ENCODE measurements around the gene C20orf204. TPM values are rescaled to one million over a fixed set of nuclear protein-coding genes. Genes with fewer than 3 reads are reported as not detected.

The C20orf204 gene
- total and polyA plus RNA-seq, 12 donors = 0.05 to 4.8 (median 0.46) TPM

DNA sequence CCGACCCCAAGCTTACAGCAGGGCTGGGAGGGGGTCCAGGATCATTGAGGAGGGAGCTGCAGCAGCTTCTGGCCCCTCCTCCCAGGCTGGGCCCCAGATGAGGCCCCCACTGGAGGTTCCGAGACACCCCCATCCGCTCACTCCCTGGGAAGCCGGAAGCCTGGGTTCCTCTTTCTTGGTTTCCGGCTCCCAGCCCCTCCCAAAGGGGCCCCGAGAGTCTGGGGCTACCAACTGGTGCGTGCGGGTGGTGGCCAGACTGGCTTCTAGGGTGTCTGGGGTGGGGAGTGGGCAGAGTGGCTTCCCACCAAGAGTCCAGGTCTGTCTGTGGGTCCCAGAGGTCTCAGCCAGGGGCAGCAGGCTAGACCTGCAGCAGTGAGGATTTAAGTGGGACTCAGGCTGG is 41.1 kb downstream of the C20orf204 start:
- intact Hi-C loops (cut with DNase I) = no loop called here
- 69 to 80% (median 77%) methylated on average over 8 of the region's 8 CpGs; no CpG with 5 or more reads in 1 of the 4 donors for WGBS, 4 donors
- H3K36me3 ChIP-seq (replicated peaks in 1 of 2) = peaks cover 0 to 16% of the 10 kb centered on the region in 2 donors
- H3K4me3 ChIP-seq = peak overlapping the region in 1 of 4 donors; percentile 94
- no peak for DNase-seq
- TF ChIP-seq POLR2A (IDR thresholded peaks at IDR 0.05) = no peak
- no peak for TF ChIP-seq CTCF (IDR thresholded peaks at IDR 0.05)
- no peaks in the 10 kb centered on the region for H3K9me3 ChIP-seq (replicated peaks in 1 of 3)
- H3K27ac ChIP-seq = peak overlapping the region in 1 of 5 donors; percentile 29
- peaks cover 6 to 12% of the 10 kb centered on the region in 2 donors for H3K4me1 ChIP-seq (replicated peaks in 1 of 2)
- H3K27me3 ChIP-seq = no peaks in the 10 kb centered on the region

DNA sequence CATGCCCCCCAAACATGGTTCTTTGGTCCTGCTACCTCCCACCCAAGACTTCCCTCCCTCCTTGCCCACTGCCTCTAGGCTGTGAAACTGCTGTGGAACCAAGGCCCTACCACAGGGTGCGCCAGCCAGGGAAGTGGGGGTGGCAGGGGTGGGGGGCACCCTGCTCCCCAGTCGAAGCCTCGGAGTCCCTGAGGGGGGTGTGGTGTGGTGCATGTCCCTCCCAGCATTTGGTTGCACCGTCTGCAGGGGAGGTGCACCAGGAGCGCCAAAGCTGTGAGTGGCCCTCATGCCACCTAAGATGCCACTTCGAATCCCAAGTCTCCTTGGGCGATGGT is 41.5 kb downstream of the C20orf204 start:
- Histone ChIP-seq H3K4me3 (peak overlapping the region in 1 of 4 donors; percentile 94), H3K4me1 (replicated peaks in 1 of 2) (peaks cover 6 to 12% of the 10 kb centered on the region in 2 donors), H3K9me3 (replicated peaks in 1 of 3) (no peaks in the 10 kb centered on the region), H3K27ac (peak overlapping the region in 1 of 5 donors; percentile 29), H3K27me3 (no peaks in the 10 kb centered on the region), H3K36me3 (replicated peaks in 1 of 2) (peaks cover 0 to 16% of the 10 kb centered on the region in 2 donors)
- TF ChIP-seq CTCF (IDR thresholded peaks at IDR 0.05) (no peak), POLR2A (IDR thresholded peaks at IDR 0.05) (no peak)
- no peak for DNase-seq
- WGBS, 4 donors = 55 to 72% (median 69%) methylated on average over 5 to 7 of the region's 7 CpGs; no CpG with 5 or more reads in 1 of the 4 donors
- intact Hi-C loops (cut with DNase I) = no loop called here

GRCh38 chr20:64077876-64078551 is 42.0 kb downstream of the C20orf204 start:
- H3K4me1 ChIP-seq (replicated peaks in 1 of 2) = peaks cover 6 to 14% of the 10 kb centered on the region in 2 donors
- 65 to 83% (median 69%) methylated on average over 10 to 15 of the region's 15 CpGs for WGBS, 4 donors
- peaks cover 0 to 16% of the 10 kb centered on the region in 2 donors for H3K36me3 ChIP-seq (replicated peaks in 1 of 2)
- TF ChIP-seq CTCF (IDR thresholded peaks at IDR 0.05) = no peak
- no peak for TF ChIP-seq POLR2A (IDR thresholded peaks at IDR 0.05)
- H3K4me3 ChIP-seq = peak overlapping the region in 1 of 4 donors; percentile 94
- H3K27ac ChIP-seq = no peak overlapping the region
- H3K27me3 ChIP-seq = no peaks in the 10 kb centered on the region
- intact Hi-C loops (cut with DNase I) = no loop called here
- no peaks in the 10 kb centered on the region for H3K9me3 ChIP-seq (replicated peaks in 1 of 3)
- DNase-seq = no peak

DNA sequence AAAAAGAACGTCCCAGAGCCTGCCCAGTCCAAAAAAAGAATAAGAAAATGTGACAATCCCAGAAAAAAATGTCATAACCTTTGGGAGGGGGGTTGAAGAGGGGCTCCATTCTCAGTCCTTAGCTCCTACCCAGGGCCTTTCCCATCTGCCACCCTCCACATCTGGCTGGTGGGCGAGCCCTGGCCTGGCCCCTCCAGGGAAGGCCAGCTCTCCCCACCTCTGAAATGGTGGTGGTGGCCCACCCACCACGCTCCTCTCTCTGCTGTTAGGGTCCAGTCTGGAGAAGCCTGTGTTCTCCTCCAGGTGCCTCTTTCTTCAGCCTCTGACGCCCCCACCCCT is 42.9 kb downstream of the C20orf204 start:
- Histone ChIP-seq H3K27me3 (no peaks in the 10 kb centered on the region), H3K4me3 (peak overlapping the region; percentile 42 to 94 (median 75)), H3K27ac (peak overlapping the region in 4 of 5 donors; percentile 4 to 90 (median 64)), H3K4me1 (replicated peaks in 1 of 2) (peaks cover 10 to 22% of the 10 kb centered on the region in 2 donors), H3K36me3 (replicated peaks in 1 of 2) (peaks cover 0 to 8% of the 10 kb centered on the region in 2 donors), H3K9me3 (replicated peaks in 1 of 3) (no peaks in the 10 kb centered on the region)
- 27 to 33% (median 31%) methylated on average over 3 to 4 of the region's 4 CpGs for WGBS, 4 donors
- TF ChIP-seq CTCF (IDR thresholded peaks at IDR 0.05) = no peak
- TF ChIP-seq POLR2A (IDR thresholded peaks at IDR 0.05) = no peak
- intact Hi-C loops (cut with DNase I) = no loop called here
- DNase-seq = no peak

Data from adrenal gland (tissue), 12 donors.